HEK293 (cell line): Measurements from ENCODE around the gene PLPP1.

Source experiments
- BCL11A ChIP-seq: fragments of 450-650 bp; formaldehyde crosslinking; IDR thresholded peaks from 2 replicates; pipeline ENCODE4 v1.5.1; 2016; ENCODE audit warnings: low read depth, missing biosample characterization, missing genetic modification characterization
- EGR2 ChIP-seq: fragments of 450-650 bp; formaldehyde crosslinking; IDR thresholded peaks from 2 replicates; pipeline ENCODE4 v1.5.1; 2016; ENCODE audit warnings: low read depth, missing biosample characterization, missing genetic modification characterization
- GLI2 ChIP-seq: fragments of 450-650 bp; formaldehyde crosslinking; IDR thresholded peaks from 2 replicates; pipeline ENCODE4; 2017; ENCODE audit warnings: missing biosample characterization, missing genetic modification characterization, low read depth, borderline replicate concordance
- GLIS1 ChIP-seq: fragments of 450-650 bp; formaldehyde crosslinking; IDR thresholded peaks from 2 replicates; pipeline ENCODE4 v1.5.1; 2016; ENCODE audit warnings: missing biosample characterization, missing genetic modification characterization
- GLIS2 ChIP-seq: fragments of 450-650 bp; formaldehyde crosslinking; IDR thresholded peaks from 2 replicates; pipeline ENCODE4 v1.5.1; 2016; ENCODE audit warnings: missing biosample characterization, missing genetic modification characterization
- KLF7 ChIP-seq: fragments of 450-650 bp; formaldehyde crosslinking; IDR thresholded peaks from 2 replicates; pipeline ENCODE4 v1.5.1; 2016; ENCODE audit warnings: missing biosample characterization, missing genetic modification characterization, borderline replicate concordance
- REPIN1 ChIP-seq: fragments of 450-650 bp; formaldehyde crosslinking; IDR thresholded peaks from 2 replicates; pipeline ENCODE4 v1.5.1; 2017; ENCODE audit warnings: missing biosample characterization, missing genetic modification characterization, low read depth
- REST ChIP-seq: fragments of 450-650 bp; formaldehyde crosslinking; IDR thresholded peaks from 2 replicates; pipeline ENCODE4 v1.5.1; 2016; ENCODE audit warnings: missing biosample characterization, missing genetic modification characterization
- SP3 ChIP-seq: fragments of 450-650 bp; formaldehyde crosslinking; IDR thresholded peaks from 2 replicates; pipeline ENCODE4 v1.5.1; 2016; ENCODE audit warnings: missing biosample characterization, missing genetic modification characterization
- ZBTB11 ChIP-seq: fragments of 450-650 bp; formaldehyde crosslinking; conservative IDR thresholded peaks from 2 replicates; pipeline ENCODE4 v1.5.1; 2016; ENCODE audit warnings: low read depth, missing biosample characterization, missing genetic modification characterization
- ZBTB26 ChIP-seq: fragments of 450-650 bp; formaldehyde crosslinking; optimal IDR thresholded peaks from 2 replicates; pipeline ENCODE3; 2016; ENCODE audit warnings: missing biosample characterization, mild to moderate bottlenecking, missing genetic modification characterization
- ZBTB48 ChIP-seq: fragments of 450-650 bp; formaldehyde crosslinking; IDR thresholded peaks from 2 replicates; pipeline ENCODE4 v1.5.1; 2016; ENCODE audit warnings: missing biosample characterization, missing genetic modification characterization
- ZNF133 ChIP-seq: fragments of 450-650 bp; formaldehyde crosslinking; IDR thresholded peaks from 2 replicates; pipeline ENCODE4 v1.5.1; 2016; ENCODE audit warnings: missing biosample characterization, missing genetic modification characterization
- ZNF184 ChIP-seq: fragments of 450-650 bp; IDR thresholded peaks from 2 replicates; pipeline ENCODE4 v1.5.1; 2018; ENCODE audit warnings: missing biosample characterization, mild to moderate bottlenecking, missing genetic modification characterization
- ZNF24 ChIP-seq: fragments of 450-650 bp; formaldehyde crosslinking; IDR thresholded peaks from 2 replicates; pipeline ENCODE4 v1.5.1; 2016; ENCODE audit warnings: missing biosample characterization, missing genetic modification characterization
- ZNF274 ChIP-seq, 2 experiments: fragments of 200-500 bp in 1 of 2; fragments of 450-650 bp in 1 of 2; sonication (Bioruptor generic) in 1 of 2; formaldehyde crosslinking in 1 of 2; IDR thresholded peaks; 2 replicates each; pipeline versions ENCODE4 v1.5.1 to v1.6.1; 2014 to 2016; ENCODE audit warnings: borderline replicate concordance in 1 of 2, inconsistent platforms in 1 of 2, low read length in 1 of 2, missing biosample characterization in 1 of 2, missing genetic modification characterization in 1 of 2
- ZNF292 ChIP-seq: fragments of 450-650 bp; formaldehyde crosslinking; IDR thresholded peaks from 2 replicates; pipeline ENCODE4 v1.5.1; 2016; ENCODE audit warnings: low read depth, missing biosample characterization, missing genetic modification characterization, borderline replicate concordance
- ZNF324 ChIP-seq: fragments of 450-650 bp; formaldehyde crosslinking; IDR thresholded peaks from 2 replicates; pipeline ENCODE4 v1.5.1; 2016; ENCODE audit warnings: missing biosample characterization, missing genetic modification characterization
- ZNF335 ChIP-seq: fragments of 450-650 bp; formaldehyde crosslinking; conservative IDR thresholded peaks from 2 replicates; pipeline ENCODE4 v1.5.1; 2016; ENCODE audit warnings: missing biosample characterization, missing genetic modification characterization
- ZNF394 ChIP-seq: fragments of 450-650 bp; formaldehyde crosslinking; IDR thresholded peaks from 2 replicates; pipeline ENCODE4 v1.5.1; 2016; ENCODE audit warnings: missing biosample characterization, missing genetic modification characterization, mild to moderate bottlenecking, moderate library complexity, borderline replicate concordance
- ZNF426 ChIP-seq: fragments of 450-650 bp; formaldehyde crosslinking; IDR thresholded peaks from 2 replicates; pipeline ENCODE4 v1.5.1; 2017; ENCODE audit warnings: missing biosample characterization, missing genetic modification characterization, mild to moderate bottlenecking, inconsistent platforms, moderate library complexity
- ZNF521 ChIP-seq: fragments of 450-650 bp; formaldehyde crosslinking; IDR thresholded peaks from 2 replicates; pipeline ENCODE4 v1.5.1; 2017; ENCODE audit warnings: missing biosample characterization, mild to moderate bottlenecking, missing genetic modification characterization
- ZNF580 ChIP-seq: fragments of 450-650 bp; formaldehyde crosslinking; IDR thresholded peaks from 2 replicates; pipeline ENCODE4 v1.5.1; 2016; ENCODE audit warnings: missing biosample characterization, missing genetic modification characterization
- ZNF596 ChIP-seq: fragments of 450-650 bp; IDR thresholded peaks from 2 replicates; pipeline ENCODE4 v1.5.0; 2018; ENCODE audit warnings: missing biosample characterization, mild to moderate bottlenecking, missing genetic modification characterization, moderate library complexity
- ZNF692 ChIP-seq: fragments of 450-650 bp; formaldehyde crosslinking; IDR thresholded peaks from 2 replicates; pipeline ENCODE4 v1.5.1; 2016; ENCODE audit warnings: missing biosample characterization, missing genetic modification characterization
- ZNF76 ChIP-seq: fragments of 450-650 bp; formaldehyde crosslinking; IDR thresholded peaks from 2 replicates; pipeline ENCODE4; 2016; ENCODE audit warnings: low read depth, missing biosample characterization, missing genetic modification characterization, borderline replicate concordance
- ZNF843 ChIP-seq: fragments of 450-650 bp; formaldehyde crosslinking; IDR thresholded peaks from 2 replicates; pipeline ENCODE4 v1.5.1; 2016; ENCODE audit warnings: missing biosample characterization, missing genetic modification characterization
- ZXDB ChIP-seq: fragments of 450-650 bp; formaldehyde crosslinking; IDR thresholded peaks from 2 replicates; pipeline ENCODE4 v1.5.1; 2016; ENCODE audit warnings: missing biosample characterization, missing genetic modification characterization

PLPP1 gene

GRCh38 chr5:55534436-55535198 lies at the start of gene PLPP1 (continued):
- TF ChIP-seq ZNF692 (tag by site-specific recombination) (peak; percentile 87; the same call in 1 of the 2 replicates), KLF7 (0 out of 2 replicates have a peak, but pooled peaks have one; percentile 25), SP3 (tag by site-specific recombination) (peak; percentile 93), ZNF394 (tag by site-specific recombination) (peak; percentile 53; the same call in 1 of the 2 replicates), GLIS2 (tag by site-specific recombination) (peak; percentile 97), ZBTB26 (tag by site-specific recombination) (peak; percentile 98), ZNF580 (tag by site-specific recombination) (peak; percentile 25; the same call in 1 of the 2 replicates), REPIN1 (peak; percentile 77; the same call in 1 of the 2 replicates), ZNF274 (IDR thresholded peaks at IDR 0.05; ENCODE audit: low read length) (no peak), ZNF274 (tag by site-specific recombination; IDR thresholded peaks at IDR 0.05; ENCODE audit: borderline replicate concordance) (no peak), ZNF335 (tag by site-specific recombination) (peak; percentile 80), ZNF843 (tag by site-specific recombination) (peak; percentile 18), ZNF133 (tag by site-specific recombination) (no peak), ZBTB11 (tag by site-specific recombination) (no peak; the same call in 1 of the 2 replicates), ZBTB48 (tag by site-specific recombination) (peak; percentile 52; the same call in 1 of the 2 replicates), EGR2 (tag by site-specific recombination) (peak; percentile 71), BCL11A (tag by site-specific recombination) (peak; percentile 90; the same call in 1 of the 2 replicates), ZNF426 (tag by site-specific recombination) (no peak), GLIS1 (tag by site-specific recombination) (peak; percentile 21; the same call in 1 of the 2 replicates), GLI2 (tag by site-specific recombination) (no peak), ZNF596 (peak; percentile 31; the same call in 1 of the 2 replicates), ZNF24 (tag by site-specific recombination) (peak; percentile 55), REST (tag by site-specific recombination) (peak; percentile 21; the same call in 1 of the 2 replicates), ZNF76 (tag by site-specific recombination) (peak; percentile 61; the same call in 1 of the 2 replicates), ZNF184 (tag by site-specific recombination) (0 out of 2 replicates have a peak, but pooled peaks have one; percentile 44), ZNF521 (no peak), ZXDB (peak; percentile 98), ZNF292 (no peak), ZNF324 (tag by site-specific recombination) (0 out of 2 replicates have a peak, but pooled peaks have one; percentile 72)
